ENCODE measurements around the gene MMUT.

DNA sequence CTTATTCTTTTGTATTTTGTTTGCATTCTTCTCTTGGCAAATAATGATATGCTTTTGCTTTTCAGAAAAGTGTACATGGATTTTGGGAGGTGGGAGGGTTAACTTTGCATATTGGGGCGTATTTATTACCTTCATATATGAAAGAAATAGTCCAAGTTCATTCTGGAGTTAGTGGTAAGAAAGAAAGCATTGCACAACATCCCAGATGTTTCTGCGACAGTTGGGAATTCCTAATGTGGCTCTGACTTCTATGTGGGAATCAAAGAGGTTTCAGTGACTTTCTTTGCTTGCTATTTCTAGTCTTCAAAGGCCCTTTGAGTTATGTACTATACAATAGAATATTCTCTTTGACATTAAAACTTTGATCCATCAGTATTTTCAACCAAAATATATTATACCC, 78.1 kb downstream of the MMUT start:
- TF ChIP-seq CTCF (IDR thresholded peaks at IDR 0.05) (no peak), POLR2A (IDR thresholded peaks at IDR 0.05) (no peak)

Measured in testis (tissue), 2 donors.